ENCODE data around the gene SLC1A5.

SLC1A5 gene

GRCh38 chr19:46726971-46727501, 61.4 kb downstream of the SLC1A5 start:
- H3K4me3 ChIP-seq (ENCODE audit: low read depth, low read length), result no peak overlapping the region

- H3K4me3 ChIP-seq (ENCODE audit: low read depth, low read length), result no peak overlapping the region
Measured at GRCh38 chr19:46726551-46726950, 61.8 kb downstream of the SLC1A5 start.

GRCh38 chr19:46725859-46726393, 62.5 kb downstream of the SLC1A5 start:
- no peak overlapping the region for H3K4me3 ChIP-seq (ENCODE audit: low read depth, low read length)

GRCh38 chr19:46725036-46725820, 63.2 kb downstream of the SLC1A5 start:
- no peak overlapping the region for H3K4me3 ChIP-seq (ENCODE audit: low read depth, low read length)
